Ovary (tissue), 3 donors: ENCODE results near the gene CLTC.

Source experiments
- EP300 ChIP-seq: sonication (generic); formaldehyde crosslinking; IDR thresholded peaks from one replicate; pipeline ENCODE4 v1.6.1; 2017; ENCODE audit warnings: antibody characterized with exemption
- POLR2A ChIP-seq: fragments of 450-650 bp; IDR thresholded peaks from one replicate; pipeline ENCODE4 v1.6.1; 2017; ENCODE audit warnings: antibody characterized with exemption, mild to moderate bottlenecking, moderate library complexity
- TF ChIP-seq, protein P1 (sequence below), 3 donors: fragments of 450-650 bp in 2 of 3; fragments of 200-600 bp in 1 of 3; IDR thresholded peaks; one replicate each; pipeline versions ENCODE4 v1.5.1 to v1.8.0; 2016 to 2022; ENCODE audit warnings: antibody characterized with exemption in 3 of 3, mild to moderate bottlenecking in 1 of 3
- donor health status: DM: no; HTN: no; CAD: no.

DNA sequence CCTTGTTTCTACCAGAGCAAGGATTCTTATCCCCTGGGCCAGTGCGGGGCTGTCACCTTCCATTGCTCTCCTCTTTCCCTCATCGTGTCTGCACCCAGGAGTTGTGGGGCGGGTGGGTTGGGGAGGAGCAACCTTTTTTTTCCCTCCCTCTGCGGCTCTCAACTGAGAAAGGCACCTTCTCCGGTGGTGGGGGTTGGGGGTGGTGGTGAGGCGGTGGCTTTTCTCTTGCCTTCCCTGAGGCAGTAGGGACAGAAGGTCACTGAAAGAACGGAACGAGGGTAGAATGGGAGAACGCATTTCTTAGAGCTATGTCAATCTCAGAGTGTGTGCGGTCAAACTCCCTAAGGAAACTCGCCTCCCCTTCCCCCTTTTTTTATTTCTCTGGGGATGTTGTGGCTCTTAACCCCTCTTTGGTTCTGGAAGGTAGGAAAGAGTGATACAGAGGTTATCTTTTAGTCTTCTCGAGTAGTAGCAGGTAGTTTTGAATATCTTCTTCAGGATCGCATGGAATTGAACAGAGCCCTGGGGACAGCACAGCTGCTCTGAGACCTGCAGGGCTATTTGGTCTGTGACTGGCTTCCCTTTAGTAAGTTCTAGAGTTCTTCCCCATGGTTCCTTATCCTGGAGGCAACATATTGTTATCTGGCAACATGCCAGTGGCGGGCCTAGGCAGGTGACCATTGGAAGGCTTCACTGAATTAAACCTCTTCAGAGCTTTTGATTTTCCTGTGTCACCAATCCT is 994 bp downstream of the CLTC start:
- TF ChIP-seq, protein P1, sequence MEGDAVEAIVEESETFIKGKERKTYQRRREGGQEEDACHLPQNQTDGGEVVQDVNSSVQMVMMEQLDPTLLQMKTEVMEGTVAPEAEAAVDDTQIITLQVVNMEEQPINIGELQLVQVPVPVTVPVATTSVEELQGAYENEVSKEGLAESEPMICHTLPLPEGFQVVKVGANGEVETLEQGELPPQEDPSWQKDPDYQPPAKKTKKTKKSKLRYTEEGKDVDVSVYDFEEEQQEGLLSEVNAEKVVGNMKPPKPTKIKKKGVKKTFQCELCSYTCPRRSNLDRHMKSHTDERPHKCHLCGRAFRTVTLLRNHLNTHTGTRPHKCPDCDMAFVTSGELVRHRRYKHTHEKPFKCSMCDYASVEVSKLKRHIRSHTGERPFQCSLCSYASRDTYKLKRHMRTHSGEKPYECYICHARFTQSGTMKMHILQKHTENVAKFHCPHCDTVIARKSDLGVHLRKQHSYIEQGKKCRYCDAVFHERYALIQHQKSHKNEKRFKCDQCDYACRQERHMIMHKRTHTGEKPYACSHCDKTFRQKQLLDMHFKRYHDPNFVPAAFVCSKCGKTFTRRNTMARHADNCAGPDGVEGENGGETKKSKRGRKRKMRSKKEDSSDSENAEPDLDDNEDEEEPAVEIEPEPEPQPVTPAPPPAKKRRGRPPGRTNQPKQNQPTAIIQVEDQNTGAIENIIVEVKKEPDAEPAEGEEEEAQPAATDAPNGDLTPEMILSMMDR (IDR thresholded peaks at IDR 0.05) = no peak
- no peak for TF ChIP-seq POLR2A
- TF ChIP-seq EP300 = no peak
